Fibroblast of skin of scalp (primary cell): ENCODE data around the gene DNAJB12. TPM values are rescaled to one million over a fixed set of nuclear protein-coding genes. Genes with fewer than 3 reads are reported as not detected.
A peak's percentile ranks its signal among the peaks of the same experiment; 100 is the strongest.
"Not testable (repeated sequence)": the region's sequence is repeated elsewhere in the genome, so short reads cannot be mapped to it uniquely, and the experiment has no call there.

Experiments used
- DNase-seq: peaks from one replicate; pipeline ENCODE4 v3.0.0-alpha.2; 2013
- polyA plus RNA-seq, 2 experiments: library from polyadenylated mRNA; unstranded; fragments of 120-200 nt; gene quantifications; one replicate each; pipeline ENCODE4 v1.2.1, GENCODE V29; 2013; ENCODE audit not compliant: insufficient read length in 2 of 2

The DNAJB12 gene
- polyA plus RNA-seq (2013, experiment 1 of 2; ENCODE audit: insufficient read length): 30.8 TPM
- polyA plus RNA-seq (2013, experiment 2 of 2; ENCODE audit: insufficient read length): 28.7 TPM

DNA sequence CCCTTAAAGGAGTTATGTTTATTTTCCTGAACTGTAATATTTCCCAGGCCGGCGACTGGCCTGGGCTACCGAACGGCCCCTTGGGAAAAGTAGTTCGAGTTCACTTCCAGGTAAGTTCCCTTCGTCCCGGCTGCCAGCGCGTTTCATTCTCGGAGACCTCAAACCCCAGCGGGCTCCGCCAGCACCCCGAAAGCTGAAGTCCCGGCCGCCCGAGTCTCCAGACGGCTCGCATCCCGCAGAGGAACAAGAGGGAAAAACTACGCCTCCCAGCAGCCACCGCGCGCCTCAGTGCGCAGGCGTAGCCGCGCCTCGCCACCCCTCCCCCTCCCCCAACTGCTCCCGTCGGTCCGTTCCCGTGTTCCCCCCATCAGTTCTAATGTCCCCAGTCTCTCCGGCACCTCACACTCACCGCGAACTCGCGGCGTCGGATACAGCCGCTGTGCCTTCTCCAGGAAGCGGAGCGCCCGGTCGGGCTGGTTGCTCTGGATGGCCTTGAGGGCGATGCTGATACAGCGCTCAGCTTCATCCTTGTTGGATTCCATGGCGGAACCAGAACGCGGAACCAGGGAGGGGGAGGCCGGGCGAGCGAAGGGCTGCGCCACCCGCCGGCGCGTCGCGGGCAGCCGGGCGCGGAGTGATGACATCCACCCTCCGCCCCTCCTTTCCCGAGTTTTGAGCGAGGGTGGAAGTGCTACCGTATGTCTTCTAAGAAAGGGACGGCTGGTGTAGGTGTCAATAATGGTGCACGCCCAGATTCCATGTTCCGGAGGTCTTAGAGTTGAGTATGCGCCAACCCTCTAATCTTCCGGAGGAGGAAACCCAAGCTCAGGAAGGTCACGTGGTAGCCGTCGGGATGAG, at the start of gene DNAJB12:
TSS of gene DNAJB12 (minus strand) at position 564 of the 858 bp plus-strand sequence. CDS start at position 542, 22 bp downstream.
- DNase-seq: peak; percentile 97

DNA sequence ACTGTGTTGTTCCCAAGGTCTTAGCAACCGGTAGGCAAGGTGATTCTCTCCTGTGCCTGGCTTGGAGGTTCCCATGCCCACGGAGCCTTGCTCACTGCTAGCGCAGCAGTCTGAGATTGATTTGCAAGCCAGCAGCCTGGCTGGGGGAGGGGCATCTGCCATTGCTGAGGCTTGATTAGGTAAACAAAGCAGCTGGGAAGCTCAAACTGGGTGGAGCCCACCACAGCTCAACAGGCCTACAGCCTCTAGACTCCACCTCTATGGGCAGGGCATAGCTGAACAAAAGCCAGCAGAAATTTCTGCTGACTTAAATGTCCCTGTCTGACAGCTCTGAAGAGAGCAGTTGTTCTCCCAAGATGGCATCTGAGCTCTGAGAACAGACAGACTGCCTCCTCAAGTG, 40.9 kb upstream of the DNAJB12 start:
- not testable (repeated sequence) for DNase-seq

DNA sequence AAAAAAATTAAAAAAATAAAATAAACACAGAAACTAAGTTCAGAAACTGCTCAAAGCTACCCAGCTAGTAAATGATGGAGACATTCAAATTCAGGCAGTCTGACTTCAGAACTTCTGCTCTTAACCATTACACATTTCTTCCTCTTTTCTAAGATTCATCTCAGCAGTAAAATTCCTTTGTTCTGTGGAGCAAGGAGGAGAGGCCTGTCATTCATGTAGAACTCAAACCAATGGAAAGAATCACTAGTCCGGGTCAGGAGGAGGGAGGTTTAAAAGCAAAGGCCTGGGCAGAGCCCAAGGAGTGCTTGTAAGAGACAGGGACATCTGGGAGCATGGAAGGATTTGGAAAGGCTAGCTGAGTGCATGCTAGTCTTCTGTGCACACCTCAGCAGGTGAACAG, 37.9 kb upstream of the DNAJB12 start:
- no peak for DNase-seq

DNA sequence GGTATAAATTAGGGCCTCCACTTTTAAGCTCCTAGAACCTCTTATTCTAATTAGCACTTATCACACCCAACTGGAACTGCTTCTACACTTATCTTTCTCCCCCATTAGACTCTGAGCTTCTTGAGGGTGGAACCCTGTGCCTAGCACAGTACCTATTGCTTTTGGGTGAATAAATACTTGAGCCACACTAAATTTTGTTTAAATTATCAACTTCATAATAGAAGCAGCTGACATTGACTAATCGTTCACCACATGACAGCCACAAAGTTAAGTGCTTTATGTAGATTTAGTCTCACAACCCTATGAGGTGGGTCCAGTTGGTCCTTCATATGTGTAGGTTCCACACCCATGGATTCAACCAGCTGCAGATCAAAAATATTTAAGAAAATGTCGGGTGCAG, 36.0 kb upstream of the DNAJB12 start:
- no peak for DNase-seq

DNA sequence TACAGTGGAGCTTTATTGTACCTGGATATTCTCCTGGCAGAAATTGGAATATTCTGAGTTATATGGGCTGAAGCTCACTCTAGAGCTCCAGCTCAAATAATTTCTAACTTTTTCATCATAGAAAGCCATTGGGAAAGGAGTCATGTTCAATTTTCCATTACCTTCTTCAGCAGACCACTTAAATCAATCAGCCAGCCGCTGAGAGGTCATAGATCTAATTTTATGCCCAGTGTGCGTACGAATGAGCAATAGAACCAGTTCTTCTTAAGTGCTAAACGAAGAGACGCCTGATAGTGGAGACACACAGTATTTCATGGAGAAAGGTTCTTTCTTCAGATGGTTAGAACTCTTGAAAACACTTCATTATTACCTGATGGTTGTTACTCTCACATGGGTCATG, 35.0 kb upstream of the DNAJB12 start:
- no peak for DNase-seq

DNA sequence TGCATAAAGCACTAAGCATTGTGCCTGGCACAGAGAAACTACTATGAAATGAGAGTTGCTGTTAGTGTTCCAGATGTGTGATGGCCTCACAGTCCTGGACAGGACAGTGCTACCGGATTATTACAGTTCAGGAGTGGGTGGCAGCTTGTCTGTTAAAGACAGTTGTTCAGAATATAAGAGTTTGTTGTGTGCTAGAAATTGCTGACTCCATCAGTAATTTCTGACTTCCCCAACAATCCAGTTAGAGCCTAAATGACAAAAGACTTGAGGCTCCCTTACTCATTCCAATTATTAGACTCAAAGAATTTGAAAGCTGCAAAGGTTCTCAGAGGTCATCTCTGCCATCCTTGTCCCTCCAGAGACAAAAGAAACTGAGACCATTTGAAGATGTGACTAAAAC, 34.3 kb upstream of the DNAJB12 start:
- DNase-seq: no peak

DNA sequence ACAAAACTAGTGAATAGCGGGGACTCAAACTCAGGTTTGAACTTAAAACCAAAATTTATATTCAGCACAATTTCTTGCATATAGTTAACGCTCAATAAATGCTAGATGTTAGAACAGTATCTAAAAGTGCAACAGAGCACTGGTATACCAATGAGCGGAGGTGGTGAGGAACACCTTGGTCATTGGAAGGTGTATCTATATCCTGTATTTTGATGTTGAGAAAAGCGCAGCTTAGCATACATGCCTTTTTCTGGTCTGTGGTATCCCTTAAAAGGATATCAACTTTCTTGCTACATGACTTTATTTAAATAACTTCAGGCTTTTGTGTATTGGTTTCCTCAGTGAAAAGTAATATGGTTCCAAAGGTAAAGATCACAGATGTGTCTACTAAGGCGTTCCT, 33.3 kb upstream of the DNAJB12 start:
- no peak for DNase-seq

DNA sequence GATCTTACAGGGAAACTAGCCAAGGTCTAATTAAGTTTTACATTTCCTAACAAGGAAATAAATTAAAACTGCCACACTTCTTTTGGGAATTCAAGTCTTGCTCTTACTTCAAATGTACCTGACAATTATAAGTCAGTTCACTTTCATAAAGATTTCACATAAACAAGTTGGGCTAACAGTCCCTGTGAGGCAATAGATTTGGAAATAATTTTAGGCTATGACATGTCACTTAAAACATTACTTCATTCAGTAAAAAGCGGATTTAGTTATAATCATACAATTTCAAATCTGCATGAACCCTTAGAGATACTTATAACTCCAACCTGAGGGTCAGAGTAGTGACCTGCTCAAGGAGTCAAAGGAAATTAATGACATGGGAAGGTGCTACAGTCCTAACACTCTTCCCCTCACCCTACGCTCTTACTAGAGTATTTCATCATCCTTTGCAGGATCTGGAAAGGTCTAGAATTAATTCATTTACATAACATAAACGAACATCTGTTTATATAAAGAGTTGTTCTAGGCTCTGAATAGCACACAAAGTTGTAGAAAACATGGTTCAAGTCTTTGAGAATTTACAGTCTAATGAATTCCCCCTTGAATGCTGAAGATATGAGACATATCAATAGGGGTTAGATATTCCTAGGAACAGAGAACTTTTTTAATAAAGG, 32.3 kb upstream of the DNAJB12 start:
- no peak for DNase-seq

DNA sequence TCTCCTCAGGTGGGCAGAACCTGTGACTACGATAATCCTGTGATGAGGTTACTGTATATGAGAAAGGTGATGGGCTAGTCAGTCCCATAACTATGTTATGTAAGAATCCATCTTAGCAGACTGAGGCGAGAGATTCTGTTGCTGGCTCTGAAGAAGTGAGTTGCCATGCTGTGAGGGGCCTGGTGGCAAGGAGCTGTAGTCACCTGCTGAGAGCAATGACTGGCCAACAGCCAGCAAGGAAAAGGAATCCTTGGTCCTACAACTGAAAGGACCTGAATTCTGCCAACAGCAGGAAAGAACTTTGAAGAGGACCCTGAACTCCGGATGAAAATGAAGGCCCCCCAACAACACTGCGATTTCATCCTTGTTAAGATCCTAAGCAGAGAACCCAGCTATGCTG, 31.0 kb upstream of the DNAJB12 start:
- no peak for DNase-seq

DNA sequence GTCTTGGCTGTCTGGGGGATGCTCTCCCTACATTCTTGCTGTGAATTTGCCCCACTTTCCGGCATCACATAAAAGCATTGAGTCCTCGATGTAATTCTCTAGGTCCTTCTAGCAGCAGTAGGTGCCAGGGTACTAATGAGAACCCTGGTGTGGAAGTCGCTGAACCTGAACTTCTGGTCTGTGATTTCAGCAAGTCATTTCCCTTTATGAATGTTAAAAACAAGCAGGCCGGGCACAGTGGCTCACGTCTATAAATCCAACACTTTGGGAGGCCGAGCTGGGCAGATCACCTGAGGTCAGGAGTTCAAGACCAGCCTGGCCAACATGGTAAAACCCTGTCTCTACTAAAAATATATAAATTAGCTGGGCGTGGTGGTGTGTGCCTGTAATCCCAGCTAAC, 30.3 kb upstream of the DNAJB12 start:
- DNase-seq: not testable (repeated sequence)

DNA sequence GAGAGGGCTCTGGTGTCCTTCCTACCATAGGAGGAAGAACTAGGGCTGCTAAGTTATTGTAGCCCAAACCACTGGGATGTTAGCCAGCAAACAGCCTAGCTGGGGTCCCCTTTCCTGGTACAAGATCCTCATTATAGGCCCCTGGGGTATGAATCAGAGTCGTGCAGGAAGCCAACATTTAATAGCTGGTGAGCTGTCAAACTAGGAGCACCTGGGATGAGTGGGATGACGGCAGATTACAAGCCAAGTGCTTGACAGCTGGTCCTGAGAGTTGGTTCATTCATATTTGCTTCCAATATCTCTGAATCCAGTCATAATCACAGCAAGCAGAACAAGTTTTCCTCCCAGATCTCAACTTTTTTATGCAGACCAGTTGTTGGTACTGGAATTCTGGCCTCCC, 25.1 kb upstream of the DNAJB12 start:
- no peak for DNase-seq

DNA sequence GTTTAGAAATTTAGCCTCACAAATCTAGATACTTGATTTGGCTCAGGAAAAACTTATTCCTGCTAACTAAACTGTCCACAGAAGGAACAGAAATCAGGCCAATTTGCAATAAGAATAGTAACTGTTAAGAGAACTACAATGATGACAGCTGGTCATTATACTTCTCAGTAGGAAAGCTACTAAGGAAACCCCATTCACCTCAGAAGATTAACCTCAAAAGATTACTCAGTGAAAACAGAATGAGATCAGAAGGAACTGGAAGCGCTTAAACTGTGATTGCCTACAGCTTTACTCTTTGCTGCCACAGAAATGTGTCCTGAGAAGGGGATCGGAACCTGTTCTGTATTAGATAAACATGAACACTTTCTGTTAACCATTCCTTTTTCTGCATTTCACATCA, 24.3 kb upstream of the DNAJB12 start:
- no peak for DNase-seq

DNA sequence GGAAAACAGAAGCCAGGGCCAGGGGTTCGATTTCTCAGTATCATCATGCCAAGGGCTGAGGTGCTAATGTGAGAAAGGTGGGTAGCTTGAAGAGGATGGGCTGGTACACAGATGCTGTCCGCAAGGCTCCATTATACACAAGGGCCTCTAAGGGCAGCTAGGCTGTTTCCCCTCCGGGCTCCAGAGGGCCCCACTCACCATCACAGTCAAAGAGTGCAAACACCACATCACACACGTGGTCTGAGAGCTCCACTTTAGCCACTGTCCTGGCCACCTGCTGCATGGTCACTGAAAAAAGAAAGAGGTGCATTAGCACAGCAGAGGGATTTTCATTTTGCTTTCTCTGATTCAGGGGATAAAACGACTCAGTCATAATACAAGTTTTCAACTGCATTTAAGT, 20.9 kb upstream of the DNAJB12 start:
- DNase-seq: no peak

DNA sequence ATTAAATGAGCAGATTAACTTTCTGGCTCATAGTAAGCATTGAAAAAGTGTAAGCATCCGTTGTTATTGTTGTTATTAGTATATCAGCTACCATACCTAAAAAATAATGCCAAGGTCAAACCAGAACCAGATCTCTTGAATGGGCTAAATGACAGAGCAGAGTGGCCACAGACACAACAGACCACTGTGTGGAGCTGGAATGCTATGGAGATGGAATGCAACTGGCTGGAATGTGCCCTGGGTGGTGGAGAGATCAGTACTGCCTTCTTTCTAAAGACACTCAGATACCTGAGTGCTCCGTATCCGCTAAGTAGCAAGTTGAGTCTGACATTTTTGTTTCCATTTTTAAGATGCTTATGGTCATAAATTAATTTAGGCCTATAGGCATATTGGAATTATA, 20.5 kb upstream of the DNAJB12 start:
- DNase-seq: peak; percentile 26

DNA sequence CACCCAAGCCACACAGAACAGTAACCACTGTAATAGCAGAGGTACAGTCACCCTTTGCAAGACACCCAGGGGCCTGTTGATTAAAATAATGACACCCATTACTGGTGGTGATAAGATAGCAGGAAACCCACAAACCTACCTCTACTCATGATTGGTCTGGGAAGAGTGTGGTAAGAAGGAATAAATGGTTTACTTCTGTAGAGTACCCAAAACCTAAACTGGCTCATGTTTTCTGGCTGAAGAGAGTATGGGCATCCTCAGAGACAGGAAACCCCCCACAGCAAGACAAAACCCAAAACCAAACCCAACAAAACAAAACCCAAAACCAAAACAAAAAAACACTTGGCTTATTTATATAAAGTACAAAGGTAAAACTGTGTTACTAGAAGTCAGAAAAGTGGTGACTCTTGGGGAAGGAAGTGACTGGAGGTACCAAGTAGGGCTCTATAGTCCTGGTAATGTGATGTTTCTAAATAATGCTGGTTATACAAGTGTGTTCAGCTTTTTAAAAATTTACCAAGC, 15.5 kb upstream of the DNAJB12 start:
- DNase-seq: no peak

DNA sequence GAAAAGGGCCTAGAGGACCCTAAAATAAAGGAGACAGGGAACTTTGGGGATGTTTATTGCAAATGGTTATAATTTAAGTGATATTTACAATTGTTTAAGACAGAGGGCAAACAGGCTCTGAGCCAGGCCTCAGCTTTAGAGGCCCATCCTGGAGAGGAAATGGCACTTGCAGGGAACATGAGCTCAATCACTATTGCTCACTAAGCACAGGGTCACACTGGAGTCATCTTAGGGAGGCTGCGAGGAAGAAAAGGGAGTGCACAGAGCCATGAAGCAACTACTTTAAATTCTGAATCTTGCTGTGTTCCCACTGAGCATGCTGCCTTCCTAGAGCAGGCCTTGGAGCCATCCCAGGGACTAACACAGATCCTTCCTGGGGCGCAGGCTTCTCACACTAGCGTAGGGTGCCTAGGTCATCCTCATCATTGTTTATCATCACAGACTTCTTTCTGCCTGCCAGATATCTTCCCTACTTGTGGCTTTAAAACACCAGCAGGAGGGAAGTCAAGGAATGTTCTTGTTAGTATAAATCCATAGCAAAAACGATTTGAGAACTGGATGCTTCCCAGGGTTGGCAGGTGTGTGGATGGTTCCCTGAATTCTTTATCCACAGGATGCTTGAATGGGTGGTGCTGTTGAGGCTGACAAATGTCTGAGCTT, 12.7 kb upstream of the DNAJB12 start:
- no peak for DNase-seq

DNA sequence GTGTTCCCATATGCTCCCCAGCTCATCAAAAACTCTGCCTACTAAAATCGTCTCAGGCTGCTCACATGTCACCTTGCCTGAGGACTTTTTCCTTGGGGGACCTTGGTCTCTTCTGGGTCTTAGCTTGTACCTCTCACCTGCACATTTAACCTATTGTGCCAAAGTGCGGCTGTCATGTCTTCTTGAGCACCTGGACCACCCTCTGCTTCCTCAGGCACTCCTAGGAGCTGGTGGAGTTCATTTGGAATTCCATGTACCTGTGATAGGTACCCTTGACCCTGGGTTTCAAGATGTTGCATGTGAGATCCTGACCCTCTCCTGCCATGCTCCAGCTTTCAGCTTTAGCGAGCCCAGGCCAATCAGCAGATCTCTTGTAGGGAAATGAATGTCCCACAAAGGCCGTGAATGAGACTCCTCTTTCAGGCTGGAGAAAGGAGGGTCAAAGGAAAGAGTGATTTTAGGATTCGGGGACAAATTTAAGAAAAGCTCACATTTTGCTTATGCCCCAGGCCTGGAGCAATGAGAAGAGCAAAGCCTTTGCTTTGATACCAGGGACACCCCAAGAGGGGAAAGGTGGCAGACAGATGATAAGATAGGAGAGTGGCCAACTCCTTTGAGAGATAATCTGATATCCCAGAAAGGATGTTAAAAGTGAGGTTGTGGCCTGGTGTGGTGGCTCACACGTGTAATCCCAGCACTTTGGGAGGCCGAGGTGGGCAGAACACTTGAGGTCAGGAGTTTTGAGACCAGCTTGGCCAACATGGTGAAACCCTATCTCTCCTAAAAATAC, 10.6 kb upstream of the DNAJB12 start:
- DNase-seq: no peak

DNA sequence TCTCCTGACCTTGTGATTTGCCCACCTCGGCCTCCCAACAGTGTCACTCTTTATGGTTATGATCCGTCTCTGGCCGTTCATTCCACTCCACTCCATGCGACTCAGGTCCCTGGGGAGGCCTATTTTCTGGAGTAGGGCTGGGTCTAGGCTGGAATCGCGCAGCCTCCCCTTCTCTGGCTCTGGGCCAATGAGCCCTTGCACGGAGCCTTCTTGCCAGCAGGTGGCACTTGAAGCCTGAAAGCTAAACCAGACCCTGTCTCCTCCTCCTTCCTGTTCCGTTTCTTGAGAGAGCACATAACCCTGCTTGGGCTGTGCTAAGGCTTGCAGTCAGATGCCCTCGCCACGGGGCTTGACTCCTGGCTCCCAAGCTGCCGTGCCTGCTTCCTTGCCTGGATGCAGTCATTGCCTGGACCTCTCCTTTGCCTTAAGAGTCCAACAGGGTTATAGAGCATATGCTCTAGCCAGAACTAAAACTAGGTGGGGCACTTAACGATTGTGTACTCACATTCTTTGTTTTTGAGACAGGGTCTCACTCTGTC, 9.6 kb upstream of the DNAJB12 start:
- DNase-seq: peak; percentile 96

DNA sequence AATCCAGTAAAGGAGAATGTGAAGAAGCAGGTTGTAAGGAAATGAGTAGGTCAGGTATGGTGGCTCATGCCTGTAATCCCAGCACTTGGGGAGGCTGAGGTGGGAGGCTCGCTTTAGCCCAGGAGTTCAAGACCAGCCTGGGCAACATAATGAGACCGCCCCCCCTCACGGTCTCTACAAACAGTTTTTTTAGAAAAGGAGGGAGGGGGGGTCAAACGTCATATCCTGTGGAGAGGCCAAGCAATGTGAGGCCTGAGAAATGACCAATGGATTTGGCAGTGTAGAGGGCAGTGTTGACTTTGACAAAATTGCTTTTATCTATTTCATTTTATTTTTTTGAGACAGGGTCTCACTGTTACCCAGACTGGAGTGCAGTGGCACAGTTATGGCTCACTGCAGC, 2.3 kb upstream of the DNAJB12 start:
- DNase-seq: no peak

DNA sequence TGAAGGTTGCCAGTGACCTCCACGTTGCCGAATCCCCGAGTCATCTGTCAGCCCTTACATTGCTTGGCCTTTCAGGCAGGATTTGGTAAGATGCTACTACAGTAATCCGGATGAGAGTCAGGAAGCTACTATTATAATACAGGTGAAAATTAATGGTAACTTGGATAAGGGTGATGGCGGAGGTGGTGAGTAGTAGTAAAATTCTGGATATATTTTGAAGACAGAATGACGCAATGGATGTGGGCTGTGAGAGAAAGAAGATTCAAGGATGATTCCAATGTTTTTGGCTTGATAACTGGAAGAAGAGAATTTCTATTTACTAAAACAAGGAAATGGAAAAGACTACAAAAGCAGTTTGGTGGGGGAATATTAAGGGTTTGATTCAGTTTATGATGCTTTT, 1.4 kb upstream of the DNAJB12 start:
- no peak for DNase-seq

DNA sequence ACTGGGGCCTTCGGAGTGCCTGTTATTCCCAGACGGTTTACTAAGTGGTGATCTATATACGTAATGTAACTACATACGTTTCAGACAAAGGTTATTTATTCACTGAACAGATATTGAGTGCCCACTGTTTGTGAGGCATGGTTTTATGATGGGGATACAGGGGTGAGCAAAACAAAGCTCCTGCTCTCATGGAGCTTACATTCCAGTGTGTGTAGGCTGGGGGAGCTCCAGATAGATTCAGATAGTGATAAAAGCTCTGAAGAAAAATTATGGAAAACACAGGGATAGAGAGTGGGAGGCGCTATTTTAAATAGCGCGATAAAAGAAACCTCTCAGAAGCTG, 466 bp upstream of the DNAJB12 start:
- no peak for DNase-seq

DNA sequence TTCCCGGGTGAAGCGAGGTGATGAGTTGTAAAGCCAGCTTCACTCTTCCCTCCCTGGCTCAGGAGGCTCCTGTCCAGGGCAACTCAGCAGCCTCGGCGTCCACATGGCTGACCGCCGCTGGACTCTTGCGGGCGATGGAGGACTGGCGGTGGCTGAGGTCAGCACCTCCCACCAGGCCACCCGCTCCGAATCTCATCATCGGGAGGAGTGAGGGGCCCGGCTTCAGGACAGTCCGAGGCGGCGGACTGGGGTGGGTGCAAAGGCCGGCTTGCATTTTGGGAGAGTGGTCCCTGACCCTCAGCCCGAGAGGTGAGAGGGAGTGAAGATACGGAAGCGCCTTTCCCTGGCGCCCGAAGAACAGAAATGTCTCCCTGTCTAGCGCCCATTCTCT, 759 bp downstream of the DNAJB12 start:
- no peak for DNase-seq
